ENCODE data around the gene VPS51.
"Not testable (repeated sequence)": the region's sequence is repeated elsewhere in the genome, so short reads cannot be mapped to it uniquely, and the experiment has no call there.

DNA sequence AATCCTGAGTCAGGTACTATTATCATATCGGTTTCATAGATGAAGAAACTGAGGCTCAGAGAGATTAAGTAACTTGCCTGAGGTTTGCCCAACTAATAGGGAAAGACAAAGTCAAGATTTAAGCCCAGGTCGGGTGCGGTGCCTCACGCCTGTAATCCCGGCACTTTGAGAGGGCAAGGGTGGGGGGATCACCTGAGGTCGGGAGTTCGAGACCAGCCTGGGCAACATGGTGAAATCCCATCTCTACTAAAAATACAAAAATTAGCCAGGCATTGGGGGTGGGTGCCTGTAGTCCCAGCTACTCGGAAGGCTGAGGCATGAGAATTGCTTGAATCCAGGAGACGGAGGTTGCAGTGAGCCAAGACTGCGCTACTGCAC lies 54.1 kb downstream of the VPS51 start:
- TF ChIP-seq, protein P1, sequence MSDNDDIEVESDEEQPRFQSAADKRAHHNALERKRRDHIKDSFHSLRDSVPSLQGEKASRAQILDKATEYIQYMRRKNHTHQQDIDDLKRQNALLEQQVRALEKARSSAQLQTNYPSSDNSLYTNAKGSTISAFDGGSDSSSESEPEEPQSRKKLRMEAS (IDR thresholded peaks at IDR 0.05) = not testable (repeated sequence)
- TF ChIP-seq RAD21 (IDR thresholded peaks at IDR 0.05); TAF1 (conservative IDR thresholded peaks at IDR 0.05): not testable (repeated sequence)
- TF ChIP-seq, protein P2, sequence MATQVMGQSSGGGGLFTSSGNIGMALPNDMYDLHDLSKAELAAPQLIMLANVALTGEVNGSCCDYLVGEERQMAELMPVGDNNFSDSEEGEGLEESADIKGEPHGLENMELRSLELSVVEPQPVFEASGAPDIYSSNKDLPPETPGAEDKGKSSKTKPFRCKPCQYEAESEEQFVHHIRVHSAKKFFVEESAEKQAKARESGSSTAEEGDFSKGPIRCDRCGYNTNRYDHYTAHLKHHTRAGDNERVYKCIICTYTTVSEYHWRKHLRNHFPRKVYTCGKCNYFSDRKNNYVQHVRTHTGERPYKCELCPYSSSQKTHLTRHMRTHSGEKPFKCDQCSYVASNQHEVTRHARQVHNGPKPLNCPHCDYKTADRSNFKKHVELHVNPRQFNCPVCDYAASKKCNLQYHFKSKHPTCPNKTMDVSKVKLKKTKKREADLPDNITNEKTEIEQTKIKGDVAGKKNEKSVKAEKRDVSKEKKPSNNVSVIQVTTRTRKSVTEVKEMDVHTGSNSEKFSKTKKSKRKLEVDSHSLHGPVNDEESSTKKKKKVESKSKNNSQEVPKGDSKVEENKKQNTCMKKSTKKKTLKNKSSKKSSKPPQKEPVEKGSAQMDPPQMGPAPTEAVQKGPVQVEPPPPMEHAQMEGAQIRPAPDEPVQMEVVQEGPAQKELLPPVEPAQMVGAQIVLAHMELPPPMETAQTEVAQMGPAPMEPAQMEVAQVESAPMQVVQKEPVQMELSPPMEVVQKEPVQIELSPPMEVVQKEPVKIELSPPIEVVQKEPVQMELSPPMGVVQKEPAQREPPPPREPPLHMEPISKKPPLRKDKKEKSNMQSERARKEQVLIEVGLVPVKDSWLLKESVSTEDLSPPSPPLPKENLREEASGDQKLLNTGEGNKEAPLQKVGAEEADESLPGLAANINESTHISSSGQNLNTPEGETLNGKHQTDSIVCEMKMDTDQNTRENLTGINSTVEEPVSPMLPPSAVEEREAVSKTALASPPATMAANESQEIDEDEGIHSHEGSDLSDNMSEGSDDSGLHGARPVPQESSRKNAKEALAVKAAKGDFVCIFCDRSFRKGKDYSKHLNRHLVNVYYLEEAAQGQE (IDR thresholded peaks at IDR 0.05) = not testable (repeated sequence)
- TF ChIP-seq, protein P3, sequence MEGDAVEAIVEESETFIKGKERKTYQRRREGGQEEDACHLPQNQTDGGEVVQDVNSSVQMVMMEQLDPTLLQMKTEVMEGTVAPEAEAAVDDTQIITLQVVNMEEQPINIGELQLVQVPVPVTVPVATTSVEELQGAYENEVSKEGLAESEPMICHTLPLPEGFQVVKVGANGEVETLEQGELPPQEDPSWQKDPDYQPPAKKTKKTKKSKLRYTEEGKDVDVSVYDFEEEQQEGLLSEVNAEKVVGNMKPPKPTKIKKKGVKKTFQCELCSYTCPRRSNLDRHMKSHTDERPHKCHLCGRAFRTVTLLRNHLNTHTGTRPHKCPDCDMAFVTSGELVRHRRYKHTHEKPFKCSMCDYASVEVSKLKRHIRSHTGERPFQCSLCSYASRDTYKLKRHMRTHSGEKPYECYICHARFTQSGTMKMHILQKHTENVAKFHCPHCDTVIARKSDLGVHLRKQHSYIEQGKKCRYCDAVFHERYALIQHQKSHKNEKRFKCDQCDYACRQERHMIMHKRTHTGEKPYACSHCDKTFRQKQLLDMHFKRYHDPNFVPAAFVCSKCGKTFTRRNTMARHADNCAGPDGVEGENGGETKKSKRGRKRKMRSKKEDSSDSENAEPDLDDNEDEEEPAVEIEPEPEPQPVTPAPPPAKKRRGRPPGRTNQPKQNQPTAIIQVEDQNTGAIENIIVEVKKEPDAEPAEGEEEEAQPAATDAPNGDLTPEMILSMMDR (IDR thresholded peaks at IDR 0.05; ENCODE audit: low read depth, low read length, missing input control) = not testable (repeated sequence)
- TF ChIP-seq, protein P4, sequence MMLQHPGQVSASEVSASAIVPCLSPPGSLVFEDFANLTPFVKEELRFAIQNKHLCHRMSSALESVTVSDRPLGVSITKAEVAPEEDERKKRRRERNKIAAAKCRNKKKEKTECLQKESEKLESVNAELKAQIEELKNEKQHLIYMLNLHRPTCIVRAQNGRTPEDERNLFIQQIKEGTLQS (IDR thresholded peaks at IDR 0.05) = not testable (repeated sequence)

Measured in liver (tissue), 3 donors.